Measurements from ENCODE around the gene LAMA5. TPM values are rescaled to one million over a fixed set of nuclear protein-coding genes. Genes with fewer than 3 reads are reported as not detected.

The LAMA5 gene
- polyA plus RNA-seq (ENCODE audit: insufficient read length in 12 of 12): 100 to 1,000 TPM in 2 of 12 donors, 10 to 100 TPM in 10; 43.3 to 663 (median 58.4) TPM
- long read RNA-seq, donor 1, partial matches to known transcripts: 6 of 9 reads
- long read RNA-seq, donor 1, other reads (novel, unspliced or antisense): 0 of 9 reads
- long read RNA-seq, donor 2: 0 reads
- long read RNA-seq, donor 3, partial matches to known transcripts: 862 of 1,882 reads
- long read RNA-seq, donor 3, other reads (novel, unspliced or antisense): 1,020 of 1,882 reads
- long read RNA-seq, donor 4, partial matches to known transcripts: 0 of 3 reads
- long read RNA-seq, donor 4, other reads (novel, unspliced or antisense): 0 of 3 reads
- long read RNA-seq, donor 5, partial matches to known transcripts: 0 of 1 reads
- long read RNA-seq, donor 5, other reads (novel, unspliced or antisense): 0 of 1 reads
- long read RNA-seq, donor 6, partial matches to known transcripts: 979 of 2,099 reads
- long read RNA-seq, donor 6, other reads (novel, unspliced or antisense): 1,119 of 2,099 reads
- long read RNA-seq, donor 7, partial matches to known transcripts: 895 of 1,960 reads
- long read RNA-seq, donor 7, other reads (novel, unspliced or antisense): 1,064 of 1,960 reads
- long read RNA-seq, donor 8, partial matches to known transcripts: 63 of 110 reads
- long read RNA-seq, donor 8, other reads (novel, unspliced or antisense): 46 of 110 reads
- long read RNA-seq, donor 9, partial matches to known transcripts: 3,161 of 3,325 reads
- long read RNA-seq, donor 9, other reads (novel, unspliced or antisense): 162 of 3,325 reads
- long read RNA-seq, donor 10, partial matches to known transcripts: 0 of 1 reads
- long read RNA-seq, donor 10, other reads (novel, unspliced or antisense): 0 of 1 reads
- long read RNA-seq, donor 11, partial matches to known transcripts: 0 of 4 reads
- long read RNA-seq, donor 11, other reads (novel, unspliced or antisense): 0 of 4 reads

GRCh38 chr20:62367136-62367632 lies at the start of gene LAMA5:
TSS of gene LAMA5 (minus strand) at chr20:62367312. CDS start at chr20:62367245, 67 bp downstream.
- no peak for DNase-seq

GRCh38 chr20:62415354-62416111 lies 48.4 kb upstream of the LAMA5 start:
- no peak for DNase-seq

- no peak for DNase-seq
Measured at GRCh38 chr20:62413896-62414481, 46.9 kb upstream of the LAMA5 start.

DNA sequence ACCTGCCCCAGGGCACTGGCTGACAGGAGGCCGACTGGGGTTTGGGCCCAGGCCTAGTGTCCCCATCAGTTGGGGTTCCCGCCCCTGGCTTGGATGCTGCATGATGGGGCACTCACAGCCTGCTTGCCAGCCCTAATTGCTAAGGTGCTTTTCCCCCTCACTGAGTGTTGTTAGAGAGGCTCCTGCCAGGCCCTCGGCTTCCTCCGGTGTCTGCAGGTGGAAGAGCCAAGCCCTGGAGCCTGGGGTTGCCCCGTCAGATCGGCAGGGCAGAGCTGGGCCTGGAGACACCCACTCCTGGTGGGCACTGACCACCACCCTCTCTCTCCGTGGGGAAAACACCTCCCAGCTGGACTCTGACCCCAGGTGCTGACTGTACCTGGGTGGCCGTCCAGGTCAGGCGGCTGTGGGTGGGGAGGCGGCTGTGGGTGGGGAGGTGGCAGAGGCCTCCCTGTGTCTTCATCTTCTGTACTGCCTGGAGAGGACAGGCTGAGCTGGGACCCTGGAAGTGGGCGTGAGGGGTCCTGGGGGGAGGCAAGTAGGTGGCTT lies 46.0 kb upstream of the LAMA5 start:
- no peak for DNase-seq

GRCh38 chr20:62412194-62413024 lies 45.3 kb upstream of the LAMA5 start:
- DNase-seq: no peak

- DNase-seq: no peak
Measured at GRCh38 chr20:62411479-62412193, 44.5 kb upstream of the LAMA5 start.

- DNase-seq: no peak
Measured at GRCh38 chr20:62410746-62411478, 43.8 kb upstream of the LAMA5 start.

- no peak for DNase-seq
Measured at GRCh38 chr20:62409931-62410745, 43.0 kb upstream of the LAMA5 start.

- DNase-seq: no peak
Measured at GRCh38 chr20:62409086-62409853, 42.2 kb upstream of the LAMA5 start.

- no peak for DNase-seq
Measured at GRCh38 chr20:62408640-62409039, 41.5 kb upstream of the LAMA5 start.

DNA sequence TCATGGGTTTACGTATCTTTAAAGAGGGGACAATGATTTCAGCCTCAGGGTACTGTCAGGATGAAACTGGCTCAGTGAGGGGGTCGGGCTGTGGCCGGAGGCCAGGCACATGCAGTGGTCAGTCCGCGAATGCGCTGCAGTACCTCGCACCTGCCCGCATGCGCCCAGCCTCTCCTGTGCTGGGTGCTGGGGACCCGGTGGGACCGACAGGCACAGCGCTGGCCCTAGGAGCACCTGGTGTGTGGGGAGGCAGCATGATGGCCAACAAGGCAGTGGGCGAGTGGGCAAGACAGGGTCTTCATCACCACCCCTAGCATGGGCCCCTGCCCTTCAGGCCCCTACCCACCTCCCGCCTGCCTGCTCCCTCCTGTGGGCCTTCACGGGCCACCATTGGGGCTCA lies 40.9 kb upstream of the LAMA5 start:
- no peak for DNase-seq

GRCh38 chr20:62407221-62407992 lies 40.3 kb upstream of the LAMA5 start, which contains the start of gene CABLES2:
TSS of gene CABLES2 (minus strand) at chr20:62407285. CDS start at chr20:62407276, 9 bp downstream.
- peak; percentile 93 for DNase-seq

DNA sequence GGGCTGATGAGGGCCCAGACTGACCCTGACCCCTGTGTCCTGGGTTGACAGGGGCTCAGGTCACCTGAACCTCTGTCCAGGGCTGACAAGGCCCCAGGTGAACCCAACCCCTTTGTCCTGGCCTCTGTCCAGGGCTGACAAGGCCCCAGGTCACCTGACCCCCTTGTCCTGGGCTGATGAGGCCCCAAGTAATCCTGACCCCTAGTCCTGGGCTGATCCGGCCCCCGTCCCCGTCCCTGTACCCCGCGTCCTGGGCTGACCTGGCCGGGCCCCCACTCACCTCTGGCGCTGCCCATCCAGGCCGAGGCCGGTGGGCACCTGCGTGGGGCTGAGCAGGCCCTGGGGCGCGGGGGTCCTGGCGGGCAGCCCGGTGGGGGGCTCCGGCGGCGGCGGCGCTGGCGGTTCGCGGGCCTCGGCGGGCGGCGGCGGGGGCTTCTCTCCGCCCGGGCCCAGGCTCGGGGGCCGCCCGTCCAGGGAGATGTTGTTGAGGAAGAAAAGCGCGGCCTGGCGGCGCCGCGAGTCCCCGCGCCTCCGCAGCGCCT lies 39.6 kb upstream of the LAMA5 start:
- no peak for DNase-seq

DNA sequence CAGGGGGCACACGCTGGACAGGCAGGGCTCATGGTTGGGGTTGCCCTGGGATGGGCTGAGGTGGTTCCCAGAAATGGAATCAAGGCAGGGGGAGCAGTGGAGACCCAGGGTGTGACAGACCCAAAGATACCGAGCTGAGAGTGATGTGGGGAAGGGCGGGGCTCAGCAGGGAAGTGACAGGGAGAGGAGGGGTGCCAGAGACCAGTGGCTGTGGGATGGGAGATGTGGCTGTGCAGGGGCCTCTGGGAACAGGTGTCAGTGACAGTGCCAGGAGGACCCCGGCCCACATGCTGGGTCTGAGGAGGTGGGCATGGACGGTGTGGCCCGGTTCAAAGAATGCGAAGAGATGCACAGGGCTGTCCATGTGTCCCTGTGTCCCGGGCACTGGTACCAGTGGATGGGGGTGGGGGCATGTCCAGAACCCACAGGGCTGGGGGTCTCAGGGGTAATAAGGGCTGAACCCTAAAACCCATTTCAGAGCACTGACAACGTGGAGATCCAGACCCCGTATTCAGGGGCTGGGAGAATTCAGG lies 38.9 kb upstream of the LAMA5 start:
- no peak for DNase-seq

Measured in muscle of arm (tissue), 14 donors.